HCT116 (cell line): Measurements from ENCODE around the gene REEP3.

Experiments used
- JUND ChIP-seq: IDR thresholded peaks from 2 replicates; pipeline ENCODE4 v1.6.1; 2012
- POLR2A ChIP-seq: IDR thresholded peaks from 2 replicates; pipeline ENCODE4 v1.7.0; 2011; ENCODE audit warnings: borderline replicate concordance; ENCODE audit not compliant: insufficient read depth, insufficient read length; ENCODE audit errors: extremely low read depth
- POLR2AphosphoS5 ChIP-seq: IDR thresholded peaks from 2 replicates; pipeline ENCODE4 v1.6.1; 2011; ENCODE audit warnings: mild to moderate bottlenecking, low read depth, low read length, moderate library complexity
- RAD21 ChIP-seq: IDR thresholded peaks from 2 replicates; pipeline ENCODE4 v1.6.1; 2012; ENCODE audit warnings: low read depth, mild to moderate bottlenecking
- SRF ChIP-seq: IDR thresholded peaks from 2 replicates; pipeline ENCODE4 v1.6.1; 2012; ENCODE audit warnings: low read depth
- TF ChIP-seq, protein P1 (sequence below): IDR thresholded peaks from 2 replicates; pipeline ENCODE4 v1.6.1; 2012; ENCODE audit warnings: low read depth
- TF ChIP-seq, protein P2 (sequence below), 3 experiments: fragments of 200-600 bp in 1 of 3; sonication (generic) in 1 of 3; IDR thresholded peaks in 2 of 3; conservative IDR thresholded peaks in 1 of 3; 2 replicates each; pipeline ENCODE4 v1.5.1; 2012 to 2017; ENCODE audit warnings: low read depth in 2 of 3, low read length in 2 of 3, antibody characterized with exemption in 1 of 3, borderline replicate concordance in 1 of 3, control low read depth in 1 of 3, mild to moderate bottlenecking in 1 of 3, mixed read lengths in 1 of 3, mixed run types in 1 of 3, moderate library complexity in 1 of 3; ENCODE audit not compliant: insufficient read depth in 1 of 3
- TF ChIP-seq, protein P3 (sequence below): IDR thresholded peaks from 2 replicates; pipeline ENCODE4 v1.6.1; 2012

DNA sequence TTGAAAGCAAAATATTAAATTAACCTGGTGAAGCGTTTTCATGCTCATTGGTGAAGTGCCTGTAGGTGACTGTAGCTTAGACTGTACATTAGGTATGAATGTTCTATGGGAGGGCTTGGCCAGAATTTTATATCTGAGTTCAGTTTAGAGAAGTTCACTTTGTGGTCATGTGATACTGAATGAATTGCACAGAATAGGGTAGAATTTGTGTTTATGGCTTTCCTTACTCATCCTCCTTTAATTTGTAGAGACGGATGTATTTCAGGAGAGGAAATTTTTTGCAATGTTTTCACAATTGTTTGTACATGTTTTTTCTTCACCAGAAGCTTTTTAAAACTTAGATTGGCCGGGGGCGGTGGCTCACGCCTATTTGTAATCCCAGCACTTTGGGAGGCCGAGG is 32.3 kb downstream of the REEP3 start:
- no peak for TF ChIP-seq POLR2A
- TF ChIP-seq, protein P1, sequence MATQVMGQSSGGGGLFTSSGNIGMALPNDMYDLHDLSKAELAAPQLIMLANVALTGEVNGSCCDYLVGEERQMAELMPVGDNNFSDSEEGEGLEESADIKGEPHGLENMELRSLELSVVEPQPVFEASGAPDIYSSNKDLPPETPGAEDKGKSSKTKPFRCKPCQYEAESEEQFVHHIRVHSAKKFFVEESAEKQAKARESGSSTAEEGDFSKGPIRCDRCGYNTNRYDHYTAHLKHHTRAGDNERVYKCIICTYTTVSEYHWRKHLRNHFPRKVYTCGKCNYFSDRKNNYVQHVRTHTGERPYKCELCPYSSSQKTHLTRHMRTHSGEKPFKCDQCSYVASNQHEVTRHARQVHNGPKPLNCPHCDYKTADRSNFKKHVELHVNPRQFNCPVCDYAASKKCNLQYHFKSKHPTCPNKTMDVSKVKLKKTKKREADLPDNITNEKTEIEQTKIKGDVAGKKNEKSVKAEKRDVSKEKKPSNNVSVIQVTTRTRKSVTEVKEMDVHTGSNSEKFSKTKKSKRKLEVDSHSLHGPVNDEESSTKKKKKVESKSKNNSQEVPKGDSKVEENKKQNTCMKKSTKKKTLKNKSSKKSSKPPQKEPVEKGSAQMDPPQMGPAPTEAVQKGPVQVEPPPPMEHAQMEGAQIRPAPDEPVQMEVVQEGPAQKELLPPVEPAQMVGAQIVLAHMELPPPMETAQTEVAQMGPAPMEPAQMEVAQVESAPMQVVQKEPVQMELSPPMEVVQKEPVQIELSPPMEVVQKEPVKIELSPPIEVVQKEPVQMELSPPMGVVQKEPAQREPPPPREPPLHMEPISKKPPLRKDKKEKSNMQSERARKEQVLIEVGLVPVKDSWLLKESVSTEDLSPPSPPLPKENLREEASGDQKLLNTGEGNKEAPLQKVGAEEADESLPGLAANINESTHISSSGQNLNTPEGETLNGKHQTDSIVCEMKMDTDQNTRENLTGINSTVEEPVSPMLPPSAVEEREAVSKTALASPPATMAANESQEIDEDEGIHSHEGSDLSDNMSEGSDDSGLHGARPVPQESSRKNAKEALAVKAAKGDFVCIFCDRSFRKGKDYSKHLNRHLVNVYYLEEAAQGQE: no peak
- TF ChIP-seq, protein P2, sequence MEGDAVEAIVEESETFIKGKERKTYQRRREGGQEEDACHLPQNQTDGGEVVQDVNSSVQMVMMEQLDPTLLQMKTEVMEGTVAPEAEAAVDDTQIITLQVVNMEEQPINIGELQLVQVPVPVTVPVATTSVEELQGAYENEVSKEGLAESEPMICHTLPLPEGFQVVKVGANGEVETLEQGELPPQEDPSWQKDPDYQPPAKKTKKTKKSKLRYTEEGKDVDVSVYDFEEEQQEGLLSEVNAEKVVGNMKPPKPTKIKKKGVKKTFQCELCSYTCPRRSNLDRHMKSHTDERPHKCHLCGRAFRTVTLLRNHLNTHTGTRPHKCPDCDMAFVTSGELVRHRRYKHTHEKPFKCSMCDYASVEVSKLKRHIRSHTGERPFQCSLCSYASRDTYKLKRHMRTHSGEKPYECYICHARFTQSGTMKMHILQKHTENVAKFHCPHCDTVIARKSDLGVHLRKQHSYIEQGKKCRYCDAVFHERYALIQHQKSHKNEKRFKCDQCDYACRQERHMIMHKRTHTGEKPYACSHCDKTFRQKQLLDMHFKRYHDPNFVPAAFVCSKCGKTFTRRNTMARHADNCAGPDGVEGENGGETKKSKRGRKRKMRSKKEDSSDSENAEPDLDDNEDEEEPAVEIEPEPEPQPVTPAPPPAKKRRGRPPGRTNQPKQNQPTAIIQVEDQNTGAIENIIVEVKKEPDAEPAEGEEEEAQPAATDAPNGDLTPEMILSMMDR (IDR thresholded peaks at IDR 0.05 in 2 of 3, conservative IDR thresholded peaks at IDR 0.05 in 1 of 3; ENCODE audit: borderline replicate concordance in 1 of 3, insufficient read depth in 1 of 3, low read depth in 2 of 3, low read length in 2 of 3): no peak
- TF ChIP-seq JUND: no peak
- TF ChIP-seq SRF: no peak
- no peak for TF ChIP-seq RAD21
- TF ChIP-seq, protein P3, sequence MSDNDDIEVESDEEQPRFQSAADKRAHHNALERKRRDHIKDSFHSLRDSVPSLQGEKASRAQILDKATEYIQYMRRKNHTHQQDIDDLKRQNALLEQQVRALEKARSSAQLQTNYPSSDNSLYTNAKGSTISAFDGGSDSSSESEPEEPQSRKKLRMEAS: no peak
- no peak for TF ChIP-seq POLR2AphosphoS5
